Caco-2 (cell line): Measurements from ENCODE around the gene DEFB119. TPM values are rescaled to one million over a fixed set of nuclear protein-coding genes. Genes with fewer than 3 reads are reported as not detected.

Source experiments
- BruUV-seq: library from RNA; stranded (reverse); fragments of 400-500 nt; replicated peaks from 2 replicates; lab custom pipeline; 2021; lab: Mats Ljungman, UMichigan
- CTCF ChIA-PET: fragments of 300-600 bp; sonication (Branson Sonifier 250); formaldehyde crosslinking; loops from one replicate; lab custom pipeline; 2022; ENCODE audit warnings: antibody characterized with exemption; lab: Charles Lee
- POLR2A ChIA-PET: fragments of 300-600 bp; sonication (Branson Sonifier 250); formaldehyde crosslinking; loops from one replicate; lab custom pipeline; 2022; ENCODE audit warnings: antibody characterized with exemption; lab: Charles Lee
- DNase-seq, 2 experiments: peaks; one replicate each; pipeline versions ENCODE4 v3.0.0 to v3.0.0-alpha.2; 2020 to 2022
- H3K27me3 ChIP-seq: replicated peaks from 2 replicates; pipeline ENCODE4 v1.6.0; 2011; ENCODE audit warnings: low read length; ENCODE audit not compliant: control insufficient read depth, insufficient read depth
- H3K36me3 ChIP-seq: 2 replicates; pipeline ENCODE4 v1.5.1; 2011; ENCODE audit warnings: low read length; ENCODE audit not compliant: control insufficient read depth, insufficient read depth
- H3K4me1 ChIP-seq: fragments of 250-450 bp; sonication (Bioruptor Pico); 2 replicates; pipeline ENCODE4 v1.5.1; 2020; ENCODE audit warnings: mild to moderate bottlenecking
- H3K4me3 ChIP-seq: 2 replicates; pipeline ENCODE4 v1.5.1; 2011; ENCODE audit warnings: low read depth, mild to moderate bottlenecking, control low read depth, low read length
- H3K9me3 ChIP-seq: fragments of 250-450 bp; sonication (Bioruptor Pico); 2 replicates; pipeline ENCODE4 v1.5.1; 2020; ENCODE audit warnings: mild to moderate bottlenecking, moderate library complexity
- H3K27ac Mint-ChIP-seq: one replicate; pipeline ENCODE4 v1.8.0; 2022; ENCODE audit warnings: mixed read lengths; ENCODE audit not compliant: unreplicated experiment
- H3K27me3 Mint-ChIP-seq: one replicate; pipeline ENCODE4 v1.8.0; 2022; ENCODE audit warnings: mixed read lengths; ENCODE audit not compliant: insufficient read depth, unreplicated experiment
- H3K36me3 Mint-ChIP-seq: one replicate; pipeline ENCODE4 v1.8.0; 2022; ENCODE audit warnings: mild to moderate bottlenecking, mixed read lengths; ENCODE audit not compliant: insufficient read depth, unreplicated experiment
- H3K4me1 Mint-ChIP-seq: one replicate; pipeline ENCODE4 v1.8.0; 2022; ENCODE audit warnings: low read depth, mixed read lengths; ENCODE audit not compliant: unreplicated experiment
- H3K4me3 Mint-ChIP-seq: one replicate; pipeline ENCODE4 v1.8.0; 2022; ENCODE audit warnings: mild to moderate bottlenecking, moderate library complexity, mixed read lengths; ENCODE audit not compliant: unreplicated experiment
- H3K9me3 Mint-ChIP-seq: one replicate; pipeline ENCODE4 v1.8.0; 2022; ENCODE audit warnings: mixed read lengths; ENCODE audit not compliant: unreplicated experiment
- intact Hi-C: fragments of 100-400 bp; cut with micrococcal nuclease; formaldehyde crosslinking; loops from one replicate; pipeline ENCODE4 v1.10.0; 2022; ENCODE audit not compliant: unreplicated experiment
- total RNA-seq: library from RNA; stranded (reverse); gene quantifications from 2 replicates; pipeline ENCODE4 v1.2.3, GENCODE V29; 2022
- TF ChIP-seq, protein P1 (sequence below), 2 experiments: fragments of 200-600 bp in 1 of 2; IDR thresholded peaks; 1 replicate in 1 of 2; 2 replicates in 1 of 2; pipeline versions ENCODE4 v1.5.1 to v1.8.0; 2011 to 2022; ENCODE audit warnings: antibody characterized with exemption in 1 of 2, control low read depth in 1 of 2, inconsistent platforms in 1 of 2, low read depth in 1 of 2, low read length in 1 of 2, mild to moderate bottlenecking in 1 of 2, moderate library complexity in 1 of 2; ENCODE audit not compliant: insufficient read depth in 1 of 2, severe bottlenecking in 1 of 2, unreplicated experiment in 1 of 2

DEFB119 gene
- total RNA-seq, 1 experiment from 2014 or later = not detected

DNA sequence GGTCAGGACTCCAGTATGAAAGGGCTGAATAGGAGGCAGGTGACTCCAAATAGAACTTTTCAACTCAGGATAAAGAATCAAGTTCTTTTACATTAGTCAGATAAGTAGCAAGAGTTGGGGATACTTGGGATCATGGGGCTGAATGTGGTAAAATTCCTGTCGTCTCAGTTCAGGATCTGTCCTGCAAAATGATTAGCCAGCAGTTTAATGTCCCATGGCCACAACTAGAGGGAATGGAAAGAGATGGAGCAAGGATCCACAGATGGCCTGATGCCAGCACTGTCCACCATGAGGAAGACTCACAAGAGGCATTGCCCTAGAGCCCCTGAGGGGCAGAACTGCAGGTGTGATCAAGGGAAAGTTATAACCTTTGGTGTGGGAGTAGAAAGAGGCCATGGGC, 13.5 kb upstream of the DEFB119 start:
- H3K4me1 Mint-ChIP-seq = no peaks in the 10 kb centered on the region
- no peaks in the 10 kb centered on the region for H3K9me3 Mint-ChIP-seq
- intact Hi-C loops = no loop called here
- Histone ChIP-seq H3K27me3 (no peaks in the 10 kb centered on the region; the same call in 1 of the 2 replicates), H3K9me3 (no peaks in the 10 kb centered on the region), H3K4me1 (no peaks in the 10 kb centered on the region), H3K4me3 (no peak overlapping the region), H3K36me3 (no peaks in the 10 kb centered on the region)
- H3K27me3 Mint-ChIP-seq = peaks cover 11% of the 10 kb centered on the region
- CTCF ChIA-PET = no interaction called here
- POLR2A ChIA-PET = no interaction called here
- TF ChIP-seq, protein P1, sequence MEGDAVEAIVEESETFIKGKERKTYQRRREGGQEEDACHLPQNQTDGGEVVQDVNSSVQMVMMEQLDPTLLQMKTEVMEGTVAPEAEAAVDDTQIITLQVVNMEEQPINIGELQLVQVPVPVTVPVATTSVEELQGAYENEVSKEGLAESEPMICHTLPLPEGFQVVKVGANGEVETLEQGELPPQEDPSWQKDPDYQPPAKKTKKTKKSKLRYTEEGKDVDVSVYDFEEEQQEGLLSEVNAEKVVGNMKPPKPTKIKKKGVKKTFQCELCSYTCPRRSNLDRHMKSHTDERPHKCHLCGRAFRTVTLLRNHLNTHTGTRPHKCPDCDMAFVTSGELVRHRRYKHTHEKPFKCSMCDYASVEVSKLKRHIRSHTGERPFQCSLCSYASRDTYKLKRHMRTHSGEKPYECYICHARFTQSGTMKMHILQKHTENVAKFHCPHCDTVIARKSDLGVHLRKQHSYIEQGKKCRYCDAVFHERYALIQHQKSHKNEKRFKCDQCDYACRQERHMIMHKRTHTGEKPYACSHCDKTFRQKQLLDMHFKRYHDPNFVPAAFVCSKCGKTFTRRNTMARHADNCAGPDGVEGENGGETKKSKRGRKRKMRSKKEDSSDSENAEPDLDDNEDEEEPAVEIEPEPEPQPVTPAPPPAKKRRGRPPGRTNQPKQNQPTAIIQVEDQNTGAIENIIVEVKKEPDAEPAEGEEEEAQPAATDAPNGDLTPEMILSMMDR (IDR thresholded peaks at IDR 0.05; ENCODE audit: insufficient read depth in 1 of 2, low read depth in 1 of 2, low read length in 1 of 2, severe bottlenecking in 1 of 2, unreplicated experiment in 1 of 2) = no peak
- H3K4me3 Mint-ChIP-seq = no peak overlapping the region
- DNase-seq = no peak
- no TSS peak for BruUV-seq
- H3K27ac Mint-ChIP-seq = no peak overlapping the region
- H3K36me3 Mint-ChIP-seq = no peaks in the 10 kb centered on the region

GRCh38 chr20:31394900-31395299, 4.5 kb upstream of the DEFB119 start:
- intact Hi-C loops = no loop called here
- no peak for DNase-seq
- TF ChIP-seq, protein P1 (IDR thresholded peaks at IDR 0.05; ENCODE audit: insufficient read depth in 1 of 2, low read depth in 1 of 2, low read length in 1 of 2, severe bottlenecking in 1 of 2, unreplicated experiment in 1 of 2) = no peak
- Histone ChIP-seq H3K27me3 (no peaks in the 10 kb centered on the region), H3K36me3 (no peaks in the 10 kb centered on the region), H3K4me3 (no peak overlapping the region), H3K4me1 (no peaks in the 10 kb centered on the region), H3K9me3 (no peaks in the 10 kb centered on the region)
- Mint-ChIP-seq H3K9me3 (no peaks in the 10 kb centered on the region), H3K4me3 (no peak overlapping the region), H3K4me1 (no peaks in the 10 kb centered on the region), H3K27me3 (peaks cover 15% of the 10 kb centered on the region), H3K36me3 (no peaks in the 10 kb centered on the region), H3K27ac (no peak overlapping the region)
- POLR2A ChIA-PET = no interaction called here
- BruUV-seq = no TSS peak
- CTCF ChIA-PET = no interaction called here

- H3K9me3 ChIP-seq = no peaks in the 10 kb centered on the region
- POLR2A ChIA-PET = no interaction called here
- H3K27ac Mint-ChIP-seq = no peak overlapping the region
- no peaks in the 10 kb centered on the region for H3K27me3 ChIP-seq
- H3K4me3 ChIP-seq = no peak overlapping the region
- TF ChIP-seq, protein P1 (IDR thresholded peaks at IDR 0.05; ENCODE audit: insufficient read depth in 1 of 2, low read depth in 1 of 2, low read length in 1 of 2, severe bottlenecking in 1 of 2, unreplicated experiment in 1 of 2) = no peak
- no peaks in the 10 kb centered on the region for H3K36me3 Mint-ChIP-seq
- CTCF ChIA-PET = no interaction called here
- no peaks in the 10 kb centered on the region for H3K4me1 Mint-ChIP-seq
- no peak for DNase-seq
- H3K9me3 Mint-ChIP-seq = no peaks in the 10 kb centered on the region
- no peak overlapping the region for H3K4me3 Mint-ChIP-seq
- intact Hi-C loops = no loop called here
- no TSS peak for BruUV-seq
- no peaks in the 10 kb centered on the region for H3K36me3 ChIP-seq
- H3K4me1 ChIP-seq = no peaks in the 10 kb centered on the region
- peaks cover 19% of the 10 kb centered on the region for H3K27me3 Mint-ChIP-seq
Observed at GRCh38 chr20:31392836-31393235, 2.4 kb upstream of the DEFB119 start.
